WTC11 (cell line): ENCODE measurements around the gene HDAC7. TPM values are rescaled to one million over a fixed set of nuclear protein-coding genes. Genes with fewer than 3 reads are reported as not detected.

Experiments used
- AFF4 ChIP-seq: sonication (generic); formaldehyde crosslinking; IDR thresholded peaks from 2 replicates; pipeline ENCODE4 v1.8.1; 2023; ENCODE audit warnings: mild to moderate bottlenecking, missing genetic modification reagents, borderline replicate concordance
- ARID4B ChIP-seq: sonication (generic); formaldehyde crosslinking; IDR thresholded peaks from 2 replicates; pipeline ENCODE4 v1.8.0; 2023; ENCODE audit warnings: missing genetic modification reagents, mild to moderate bottlenecking, borderline replicate concordance
- ELF4 ChIP-seq: sonication (generic); formaldehyde crosslinking; IDR thresholded peaks from 2 replicates; pipeline ENCODE4 v1.8.1; 2022; ENCODE audit warnings: low read depth, mild to moderate bottlenecking, moderate library complexity, missing genetic modification reagents
- EMX1 ChIP-seq: fragments of 250-450 bp; sonication (Bioruptor Pico); IDR thresholded peaks from 2 replicates; pipeline ENCODE4 v1.8.0; 2021; ENCODE audit warnings: mild to moderate bottlenecking
- ERG ChIP-seq: fragments of 250-450 bp; sonication (Bioruptor Pico); IDR thresholded peaks from 2 replicates; pipeline ENCODE4 v1.8.0; 2021; ENCODE audit warnings: mild to moderate bottlenecking
- ETV6 ChIP-seq: sonication (generic); formaldehyde crosslinking; IDR thresholded peaks from 2 replicates; pipeline ENCODE4 v1.8.1; 2022; ENCODE audit warnings: mild to moderate bottlenecking, missing genetic modification reagents
- GRHL2 ChIP-seq: fragments of 250-450 bp; sonication (Bioruptor Pico); IDR thresholded peaks from 2 replicates; pipeline ENCODE4 v1.8.0; 2022; ENCODE audit warnings: mild to moderate bottlenecking, moderate library complexity; ENCODE audit not compliant: insufficient replicate concordance, severe bottlenecking
- JAZF1 ChIP-seq: fragments of 250-450 bp; sonication (Bioruptor Pico); IDR thresholded peaks from 2 replicates; pipeline ENCODE4 v1.9.0; 2021; ENCODE audit warnings: moderate library complexity, mild to moderate bottlenecking, inconsistent platforms
- PREB ChIP-seq: sonication (generic); formaldehyde crosslinking; IDR thresholded peaks from 2 replicates; pipeline ENCODE4 v1.8.1; 2022; ENCODE audit warnings: mild to moderate bottlenecking, missing genetic modification reagents, moderate library complexity, borderline replicate concordance
- SOX15 ChIP-seq: fragments of 250-450 bp; sonication (Bioruptor Pico); IDR thresholded peaks from 2 replicates; pipeline ENCODE4 v1.9.0; 2021; ENCODE audit warnings: mild to moderate bottlenecking
- SP1 ChIP-seq: sonication (generic); formaldehyde crosslinking; conservative IDR thresholded peaks from 2 replicates; pipeline ENCODE4 v1.8.1; 2022; ENCODE audit warnings: missing genetic modification reagents
- TCF7 ChIP-seq: sonication (generic); formaldehyde crosslinking; IDR thresholded peaks from 2 replicates; pipeline ENCODE4 v1.8.0; 2022; ENCODE audit warnings: mild to moderate bottlenecking, low read depth, missing genetic modification reagents, moderate library complexity
- ZBTB21 ChIP-seq: sonication (generic); formaldehyde crosslinking; IDR thresholded peaks from 2 replicates; pipeline ENCODE4 v1.8.1; 2023; ENCODE audit warnings: mild to moderate bottlenecking, missing genetic modification reagents, borderline replicate concordance
- ZMAT4 ChIP-seq: fragments of 250-450 bp; sonication (Bioruptor Pico); IDR thresholded peaks from 2 replicates; pipeline ENCODE4 v1.9.0; 2021; ENCODE audit warnings: mild to moderate bottlenecking
- ZNF219 ChIP-seq: sonication (generic); formaldehyde crosslinking; IDR thresholded peaks from 2 replicates; pipeline ENCODE4 v1.8.0; 2023; ENCODE audit warnings: missing genetic modification reagents, mild to moderate bottlenecking, borderline replicate concordance
- ZNF423 ChIP-seq: fragments of 250-450 bp; sonication (Bioruptor Pico); IDR thresholded peaks from 2 replicates; pipeline ENCODE4 v2.1.2; 2022; ENCODE audit warnings: mild to moderate bottlenecking, moderate library complexity
- ZNF532 ChIP-seq: fragments of 250-450 bp; sonication (Bioruptor Pico); IDR thresholded peaks from 2 replicates; pipeline ENCODE4 v1.9.0; 2021; ENCODE audit warnings: mild to moderate bottlenecking, borderline replicate concordance
- ZNF671 ChIP-seq: fragments of 250-450 bp; sonication (Bioruptor Pico); IDR thresholded peaks from 2 replicates; pipeline ENCODE4 v1.8.0; 2021; ENCODE audit warnings: mild to moderate bottlenecking
- total RNA-seq: library from RNA; stranded (reverse); gene quantifications from 3 replicates; pipeline ENCODE4 v1.2.3, GENCODE V29; 2021
- TF ChIP-seq, protein P1 (sequence below): sonication (generic); formaldehyde crosslinking; IDR thresholded peaks from 2 replicates; pipeline ENCODE4 v1.8.0; 2022; ENCODE audit warnings: mild to moderate bottlenecking, missing genetic modification reagents
- TF ChIP-seq, protein P2 (sequence below): sonication (generic); formaldehyde crosslinking; IDR thresholded peaks from 2 replicates; pipeline ENCODE4 v1.8.1; 2023; ENCODE audit warnings: mild to moderate bottlenecking, moderate library complexity, missing genetic modification reagents

Gene HDAC7
- total RNA-seq, 1 experiment from 2014 or later: 111 TPM

DNA sequence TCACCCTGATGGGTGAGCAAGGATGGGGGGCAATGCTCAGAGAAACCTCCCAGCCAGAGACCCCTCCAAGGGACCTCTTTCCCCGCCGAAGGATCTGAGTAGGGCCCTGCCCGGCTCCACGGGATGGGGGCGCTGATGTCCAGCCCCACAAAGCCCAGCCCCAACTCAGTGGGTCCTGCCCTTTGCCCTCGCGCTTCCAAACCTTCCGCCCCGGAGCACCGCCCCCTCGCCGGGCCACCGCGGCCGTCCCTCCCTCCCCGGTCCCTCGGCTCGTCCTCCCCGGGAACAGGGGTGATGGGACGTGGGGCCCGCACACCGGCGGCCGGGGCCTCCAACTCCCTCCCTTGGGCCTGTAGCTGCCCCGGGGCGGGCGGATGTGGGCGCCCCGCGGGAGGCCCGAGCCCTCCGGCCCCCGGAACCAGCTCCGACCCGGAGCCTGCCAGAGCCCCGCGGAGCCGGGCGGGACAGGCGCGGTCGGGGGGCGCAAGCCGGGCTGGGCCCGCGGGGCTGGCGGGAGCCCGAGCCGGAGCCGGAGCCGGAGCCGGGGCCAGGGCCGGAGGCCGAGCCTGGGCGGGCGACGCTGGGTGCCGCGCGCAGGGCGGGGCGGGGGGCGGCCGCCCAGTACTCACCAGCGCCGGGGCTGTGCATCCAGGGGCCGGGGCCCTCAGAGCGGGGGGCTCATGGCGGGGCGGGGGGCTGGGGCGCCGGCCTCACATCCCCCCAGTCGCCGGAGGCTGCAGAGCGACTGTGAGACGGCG is 386 bp downstream of the HDAC7 start (continued):
- TF ChIP-seq ZNF671 (CRISPR knock-in tag) (no peak), SOX15 (CRISPR knock-in tag) (no peak), ARID4B (CRISPR knock-in tag) (no peak), ZMAT4 (CRISPR knock-in tag) (no peak), GRHL2 (CRISPR knock-in tag) (no peak), SP1 (CRISPR knock-in tag) (no peak), ZNF423 (CRISPR knock-in tag) (peak; percentile 12; the same call in 1 of the 2 replicates), ZBTB21 (CRISPR knock-in tag) (no peak), ETV6 (CRISPR knock-in tag) (no peak), JAZF1 (CRISPR knock-in tag) (no peak), EMX1 (CRISPR knock-in tag) (no peak), PREB (CRISPR knock-in tag) (no peak), ERG (no peak), ELF4 (CRISPR knock-in tag) (no peak), TCF7 (CRISPR knock-in tag) (no peak), AFF4 (CRISPR knock-in tag) (no peak), ZNF532 (CRISPR knock-in tag) (no peak), ZNF219 (no peak)
- TF ChIP-seq, protein P1, sequence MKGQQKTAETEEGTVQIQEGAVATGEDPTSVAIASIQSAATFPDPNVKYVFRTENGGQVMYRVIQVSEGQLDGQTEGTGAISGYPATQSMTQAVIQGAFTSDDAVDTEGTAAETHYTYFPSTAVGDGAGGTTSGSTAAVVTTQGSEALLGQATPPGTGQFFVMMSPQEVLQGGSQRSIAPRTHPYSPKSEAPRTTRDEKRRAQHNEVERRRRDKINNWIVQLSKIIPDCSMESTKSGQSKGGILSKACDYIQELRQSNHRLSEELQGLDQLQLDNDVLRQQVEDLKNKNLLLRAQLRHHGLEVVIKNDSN: no peak
- TF ChIP-seq, protein P2, sequence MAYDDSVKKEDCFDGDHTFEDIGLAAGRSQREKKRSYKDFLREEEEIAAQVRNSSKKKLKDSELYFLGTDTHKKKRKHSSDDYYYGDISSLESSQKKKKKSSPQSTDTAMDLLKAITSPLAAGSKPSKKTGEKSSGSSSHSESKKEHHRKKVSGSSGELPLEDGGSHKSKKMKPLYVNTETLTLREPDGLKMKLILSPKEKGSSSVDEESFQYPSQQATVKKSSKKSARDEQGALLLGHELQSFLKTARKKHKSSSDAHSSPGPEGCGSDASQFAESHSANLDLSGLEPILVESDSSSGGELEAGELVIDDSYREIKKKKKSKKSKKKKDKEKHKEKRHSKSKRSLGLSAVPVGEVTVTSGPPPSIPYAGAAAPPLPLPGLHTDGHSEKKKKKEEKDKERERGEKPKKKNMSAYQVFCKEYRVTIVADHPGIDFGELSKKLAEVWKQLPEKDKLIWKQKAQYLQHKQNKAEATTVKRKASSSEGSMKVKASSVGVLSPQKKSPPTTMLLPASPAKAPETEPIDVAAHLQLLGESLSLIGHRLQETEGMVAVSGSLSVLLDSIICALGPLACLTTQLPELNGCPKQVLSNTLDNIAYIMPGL (CRISPR knock-in tag): peak; percentile 84; the same call in 1 of the 2 replicates
